Choroid plexus epithelial cell (primary cell): ENCODE measurements around the gene FANCL.
"Not testable (repeated sequence)": the region's sequence is repeated elsewhere in the genome, so short reads cannot be mapped to it uniquely, and the experiment has no call there.

Experiments
- DNase-seq: peaks from one replicate; pipeline ENCODE4 v3.0.0-alpha.2; 2010; ENCODE audit warnings: low read depth
- H3K4me3 ChIP-seq: 2 replicates; pipeline ENCODE4 v1.5.1; 2011; ENCODE audit warnings: low read depth, mild to moderate bottlenecking, control low read depth, low read length, moderate library complexity
- CTCF ChIP-seq: conservative IDR thresholded peaks from 2 replicates; pipeline ENCODE4 v1.5.1; 2011; ENCODE audit warnings: low read depth, mild to moderate bottlenecking, control low read depth, inconsistent platforms, low read length, moderate library complexity

Gene FANCL

DNA sequence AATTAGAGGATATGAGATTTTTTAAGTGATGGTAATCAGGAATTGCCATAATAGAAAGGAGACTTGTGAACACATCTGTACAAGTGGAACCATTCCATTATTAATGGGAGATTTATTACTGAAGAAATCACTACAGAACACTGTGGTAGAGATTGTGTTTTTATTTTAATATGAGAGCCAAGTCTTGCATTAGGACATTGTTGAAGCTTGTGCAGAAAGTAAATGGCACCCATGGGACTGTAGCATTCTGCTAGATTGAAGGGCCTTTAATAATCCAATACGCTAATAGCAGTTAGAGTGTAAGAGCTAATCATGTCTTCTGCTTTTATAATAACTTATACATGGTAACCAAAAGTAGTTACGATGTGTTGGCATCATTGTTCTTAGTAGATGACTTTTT lies 110.9 kb downstream of the FANCL start:
- no peak for TF ChIP-seq CTCF
- no peak for DNase-seq

DNA sequence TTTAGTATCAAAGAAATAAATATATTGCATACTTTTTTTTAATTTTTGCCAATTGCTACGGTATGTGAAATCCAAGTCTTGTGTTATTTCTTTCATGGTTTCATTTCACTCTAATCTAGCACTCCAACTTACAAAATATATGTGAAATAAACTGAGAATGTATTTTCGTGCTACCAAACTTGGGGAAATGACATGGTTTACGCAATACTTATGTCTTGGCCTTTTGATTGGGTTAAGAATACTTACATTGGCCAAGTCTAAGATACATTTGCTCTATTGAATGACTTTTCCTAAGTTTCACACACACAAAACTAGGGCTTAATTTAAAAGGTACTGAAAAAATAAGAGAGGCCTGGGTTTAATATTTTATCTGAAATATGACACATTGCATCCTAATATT lies 114.0 kb downstream of the FANCL start:
- TF ChIP-seq CTCF: no peak
- no peak for DNase-seq
- no peak overlapping the region for H3K4me3 ChIP-seq

More for the DNA sequence above, 110.9 kb downstream of the FANCL start:
- no peak overlapping the region for H3K4me3 ChIP-seq

DNA sequence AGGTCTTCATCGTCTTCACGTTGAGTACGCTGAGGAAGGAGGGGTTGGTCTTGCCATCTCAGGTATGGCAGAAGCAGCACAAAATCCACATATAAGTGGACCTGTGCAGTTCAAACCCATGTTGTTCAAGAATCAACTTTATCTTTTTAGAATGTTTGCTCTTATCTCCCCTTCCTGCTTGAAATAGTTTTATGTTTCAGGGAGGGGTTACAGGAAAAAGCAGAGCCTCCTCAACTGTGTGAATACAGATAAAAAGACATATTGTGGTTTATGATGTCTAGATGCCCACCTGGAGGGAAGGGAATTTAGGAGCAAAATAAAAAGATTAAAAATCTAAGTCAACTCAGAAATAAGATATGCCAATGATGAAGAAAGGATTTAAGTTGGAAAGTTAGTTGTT lies 118.6 kb downstream of the FANCL start:
- no peak for TF ChIP-seq CTCF
- no peak for DNase-seq
- no peak overlapping the region for H3K4me3 ChIP-seq

GRCh38 chr2:58122040-58122439 lies 119.1 kb downstream of the FANCL start:
- no peak for DNase-seq
- H3K4me3 ChIP-seq: no peak overlapping the region
- TF ChIP-seq CTCF: no peak

GRCh38 chr2:58120626-58121229 lies 120.4 kb downstream of the FANCL start:
- no peak for DNase-seq
- H3K4me3 ChIP-seq: no peak overlapping the region
- TF ChIP-seq CTCF: no peak

GRCh38 chr2:58113563-58113962 lies 127.6 kb downstream of the FANCL start:
- DNase-seq, H3K4me3 ChIP-seq: not testable (repeated sequence)

GRCh38 chr2:58110765-58111164 lies 130.4 kb downstream of the FANCL start:
- no peak for TF ChIP-seq CTCF
- H3K4me3 ChIP-seq: no peak overlapping the region
- DNase-seq: no peak
